ENCODE measurements around the gene CERCAM.
A peak's percentile ranks its signal among the peaks of the same experiment; 100 is the strongest.

The CERCAM gene, protein sequence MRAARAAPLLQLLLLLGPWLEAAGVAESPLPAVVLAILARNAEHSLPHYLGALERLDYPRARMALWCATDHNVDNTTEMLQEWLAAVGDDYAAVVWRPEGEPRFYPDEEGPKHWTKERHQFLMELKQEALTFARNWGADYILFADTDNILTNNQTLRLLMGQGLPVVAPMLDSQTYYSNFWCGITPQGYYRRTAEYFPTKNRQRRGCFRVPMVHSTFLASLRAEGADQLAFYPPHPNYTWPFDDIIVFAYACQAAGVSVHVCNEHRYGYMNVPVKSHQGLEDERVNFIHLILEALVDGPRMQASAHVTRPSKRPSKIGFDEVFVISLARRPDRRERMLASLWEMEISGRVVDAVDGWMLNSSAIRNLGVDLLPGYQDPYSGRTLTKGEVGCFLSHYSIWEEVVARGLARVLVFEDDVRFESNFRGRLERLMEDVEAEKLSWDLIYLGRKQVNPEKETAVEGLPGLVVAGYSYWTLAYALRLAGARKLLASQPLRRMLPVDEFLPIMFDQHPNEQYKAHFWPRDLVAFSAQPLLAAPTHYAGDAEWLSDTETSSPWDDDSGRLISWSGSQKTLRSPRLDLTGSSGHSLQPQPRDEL

DNA sequence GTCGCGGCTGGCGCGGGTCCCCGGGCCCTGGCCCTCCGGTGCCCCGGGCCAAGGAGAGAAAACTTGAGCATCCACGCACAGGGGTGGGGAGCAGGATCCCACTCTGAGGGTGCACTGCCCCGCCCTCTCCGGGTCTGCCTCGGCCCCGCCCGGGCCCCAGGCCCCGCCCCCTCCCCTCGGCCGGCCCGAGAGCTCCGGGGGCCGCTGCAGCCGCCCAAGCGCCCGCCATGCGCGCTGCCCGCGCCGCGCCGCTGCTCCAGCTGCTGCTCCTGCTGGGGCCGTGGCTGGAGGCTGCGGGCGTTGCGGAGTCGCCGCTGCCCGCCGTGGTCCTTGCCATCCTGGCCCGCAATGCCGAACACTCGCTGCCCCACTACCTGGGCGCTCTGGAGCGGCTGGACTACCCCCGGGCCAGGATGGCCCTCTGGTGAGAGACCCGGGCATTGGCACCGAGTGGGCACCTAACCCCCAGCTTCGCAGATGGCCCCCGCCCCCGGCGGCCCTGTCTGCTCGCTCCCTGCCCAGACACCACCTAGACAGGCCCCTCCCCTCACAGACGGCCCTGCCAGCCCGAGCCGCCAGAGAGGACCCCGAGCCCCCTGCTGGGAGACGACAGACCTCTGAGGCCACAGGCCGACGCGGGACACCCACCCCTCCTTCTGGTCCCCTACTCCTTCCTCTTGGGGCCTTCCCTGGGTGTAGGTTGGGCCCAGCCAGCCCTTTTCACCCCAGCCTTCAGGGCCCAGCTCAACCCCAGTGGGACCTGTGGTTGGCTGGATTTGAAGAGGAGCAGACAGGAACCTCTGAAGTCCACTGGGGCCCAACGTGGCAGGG is at the start of gene CERCAM:
CERCAM (plus strand) TSS at position 207 of the 831 bp plus-strand sequence; CDS start at position 228, 21 bp downstream.
- DNase-seq = no peak

DNA sequence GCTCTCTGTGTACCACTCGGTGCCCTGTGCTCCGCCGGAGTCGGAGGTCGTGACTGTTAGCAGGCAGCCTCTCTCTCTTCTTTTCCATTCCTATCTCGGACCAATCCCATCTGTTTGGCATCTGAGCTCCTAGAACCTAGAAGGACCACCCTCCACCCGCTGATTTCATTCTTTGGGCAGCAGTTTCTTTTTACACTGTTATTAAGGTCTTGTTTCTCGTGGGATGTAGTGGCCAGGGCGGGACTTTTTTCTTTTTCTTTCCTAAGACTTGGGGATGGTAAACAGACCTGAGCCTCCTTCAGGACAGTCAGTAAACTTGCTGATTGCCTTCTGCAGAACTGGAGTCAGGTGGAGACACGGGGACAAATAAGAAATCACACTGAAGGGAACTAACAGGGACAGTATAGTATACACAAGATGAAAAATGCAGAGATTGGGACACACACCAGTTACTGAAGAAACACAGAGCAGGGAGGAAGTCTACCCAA is 49.0 kb upstream of the CERCAM start:
- no peak for DNase-seq

DNA sequence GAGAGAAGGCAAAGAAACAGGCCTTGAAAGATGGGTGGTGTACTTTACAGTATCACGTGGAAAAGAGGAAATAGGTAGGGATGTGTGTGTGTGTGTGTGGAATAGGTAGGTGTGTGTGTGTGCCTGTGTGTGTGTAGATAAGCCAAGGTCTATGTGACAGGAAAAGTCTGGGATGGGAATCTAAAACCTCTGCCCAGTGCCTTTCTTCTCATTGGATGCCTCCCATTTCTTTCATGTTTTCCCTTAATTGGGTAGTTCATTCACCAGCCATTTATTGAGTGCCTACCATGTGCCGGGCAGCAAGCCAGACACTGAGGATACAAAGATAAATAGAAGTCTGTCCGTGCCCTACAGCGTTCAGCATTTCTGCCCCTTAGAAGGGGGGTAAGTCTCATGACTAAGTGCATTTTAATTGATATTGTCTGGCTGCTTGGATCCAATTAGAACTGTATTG is 48.4 kb upstream of the CERCAM start:
- peak; percentile 5 for DNase-seq

DNA sequence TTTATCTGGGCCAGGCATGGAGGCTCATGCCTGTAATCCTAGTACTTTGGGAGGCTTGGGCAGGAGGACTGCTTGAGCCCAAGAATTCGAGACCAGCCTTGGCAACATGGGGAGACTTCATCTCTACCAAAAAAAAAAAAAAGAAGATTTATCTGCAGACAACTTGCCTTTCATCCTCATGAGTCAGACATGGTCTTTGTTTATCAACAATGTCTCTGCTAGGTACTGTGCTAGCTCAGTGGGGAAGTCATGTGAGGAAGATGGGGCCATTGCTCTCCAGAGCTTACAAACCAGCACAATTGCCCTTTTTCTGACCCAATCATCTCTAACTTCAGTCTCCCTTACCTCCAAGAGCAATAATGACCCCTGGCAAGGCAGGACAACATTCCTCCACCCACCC is 47.9 kb upstream of the CERCAM start:
- no peak for DNase-seq

DNA sequence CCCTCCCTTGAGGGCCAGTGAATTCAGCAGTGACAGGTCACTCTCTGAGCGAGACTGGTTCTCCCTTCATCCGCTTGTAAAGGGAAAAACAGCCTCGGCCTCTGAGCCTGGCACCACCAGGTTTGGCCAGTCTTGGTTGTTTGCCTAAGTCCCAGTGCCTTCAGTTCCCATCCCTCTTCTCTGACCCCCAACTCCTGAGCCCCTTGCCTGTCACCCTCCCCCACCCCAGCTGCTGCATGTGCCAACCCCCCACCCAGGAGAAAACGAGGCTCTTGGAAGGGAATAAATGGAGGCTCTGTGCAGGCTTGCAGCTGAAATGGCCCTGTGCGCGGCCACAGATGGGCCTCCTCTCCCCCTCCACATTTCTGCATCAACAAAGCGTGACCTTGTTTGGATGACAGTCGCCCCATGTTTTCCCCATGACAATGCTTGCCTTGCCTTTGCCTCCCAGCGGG is 46.4 kb upstream of the CERCAM start:
- no peak for DNase-seq

DNA sequence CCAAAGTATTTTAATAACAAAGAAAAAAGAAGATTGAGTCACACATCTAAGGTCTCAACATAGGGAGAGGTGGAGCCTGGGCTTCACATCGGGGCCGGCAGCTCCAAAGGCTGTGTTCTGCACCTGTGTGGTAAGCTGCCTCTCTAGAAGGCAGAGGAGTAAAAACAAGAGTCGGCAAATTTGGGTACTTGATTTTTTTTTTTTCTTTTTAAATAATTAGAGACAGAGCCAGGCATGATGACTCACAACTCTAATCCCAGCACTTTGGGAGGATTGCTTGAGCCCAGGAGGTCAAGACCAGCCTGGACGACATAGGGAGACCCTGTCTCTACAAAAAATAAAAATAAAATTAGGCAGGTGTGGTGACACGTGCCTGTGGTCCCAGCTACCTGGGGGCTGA is 44.8 kb upstream of the CERCAM start:
- no peak for DNase-seq

DNA sequence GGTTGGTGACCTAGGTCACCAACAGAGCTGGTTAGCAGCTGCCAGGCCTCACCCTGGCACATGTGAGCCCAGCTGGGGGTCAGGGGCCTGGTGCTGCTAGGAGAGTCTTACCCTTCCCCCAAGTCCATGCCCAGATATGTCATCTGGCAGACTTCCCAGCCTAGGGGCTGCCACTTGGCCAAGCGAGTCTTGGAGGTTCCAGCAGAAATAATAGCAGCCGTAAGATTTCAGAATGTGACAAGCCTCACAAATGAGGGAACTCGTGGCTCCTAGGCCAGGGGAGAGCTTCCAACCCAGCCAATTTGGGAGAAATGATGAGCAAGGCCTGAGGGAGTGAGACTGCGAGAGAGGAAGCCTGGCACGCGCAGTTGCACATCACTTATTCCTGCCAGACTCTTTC is 38.4 kb upstream of the CERCAM start:
- DNase-seq = no peak

DNA sequence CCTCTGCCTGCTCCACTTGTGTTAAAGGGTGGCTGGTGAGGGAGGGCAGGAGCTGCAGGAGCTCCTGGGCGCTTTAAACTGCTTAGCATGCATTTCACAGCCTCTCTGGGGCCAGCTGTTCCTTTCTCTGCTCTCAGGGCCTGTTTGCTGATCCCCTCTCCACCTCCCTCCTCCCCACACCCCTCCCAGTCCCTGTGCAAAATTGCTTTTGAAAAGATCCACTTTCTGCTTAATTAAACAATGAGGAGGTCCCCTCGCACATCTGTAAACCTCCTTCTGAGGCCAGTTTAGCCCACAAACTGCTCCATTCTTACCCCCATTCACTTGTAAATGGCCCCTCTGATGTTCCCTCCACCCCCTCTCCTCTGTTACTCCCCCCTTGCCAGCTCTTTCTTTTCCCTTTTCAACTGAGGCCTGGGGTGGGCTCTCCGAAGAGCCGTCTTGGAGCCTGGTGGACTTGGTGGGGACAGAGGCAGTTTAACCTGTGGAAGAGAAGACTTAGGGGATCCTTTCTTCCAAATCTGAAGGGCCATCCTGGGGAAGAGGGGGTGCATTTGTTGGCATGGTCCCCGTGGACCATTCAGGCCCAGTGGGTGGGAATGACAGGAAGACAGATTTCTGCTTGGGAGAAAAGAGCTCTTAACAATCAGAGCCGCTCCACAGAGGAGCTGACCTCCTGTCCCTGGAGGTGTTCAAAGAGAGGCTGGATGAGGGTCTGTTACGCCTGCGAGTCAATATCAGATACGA is 37.5 kb upstream of the CERCAM start:
- no peak for DNase-seq

DNA sequence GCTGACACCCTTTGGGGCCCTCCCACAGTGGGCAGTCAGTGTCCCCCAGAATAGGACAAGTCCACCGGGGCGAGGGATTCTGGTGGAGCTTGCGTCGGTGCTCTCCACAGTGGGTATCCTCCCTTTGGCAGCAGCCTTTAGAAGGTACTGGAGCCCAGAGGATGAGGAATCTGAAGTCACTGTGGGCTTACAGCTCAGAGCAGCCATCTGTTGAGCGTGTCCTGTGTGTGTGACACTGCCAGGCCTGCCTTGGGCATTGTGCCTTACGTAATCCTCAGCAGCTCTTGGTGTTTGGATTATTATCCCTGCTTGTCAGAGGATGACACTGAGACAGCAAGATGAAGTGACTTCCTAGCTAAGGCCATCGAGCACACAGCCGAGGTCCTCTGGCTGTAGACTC is 36.9 kb upstream of the CERCAM start:
- DNase-seq = no peak

DNA sequence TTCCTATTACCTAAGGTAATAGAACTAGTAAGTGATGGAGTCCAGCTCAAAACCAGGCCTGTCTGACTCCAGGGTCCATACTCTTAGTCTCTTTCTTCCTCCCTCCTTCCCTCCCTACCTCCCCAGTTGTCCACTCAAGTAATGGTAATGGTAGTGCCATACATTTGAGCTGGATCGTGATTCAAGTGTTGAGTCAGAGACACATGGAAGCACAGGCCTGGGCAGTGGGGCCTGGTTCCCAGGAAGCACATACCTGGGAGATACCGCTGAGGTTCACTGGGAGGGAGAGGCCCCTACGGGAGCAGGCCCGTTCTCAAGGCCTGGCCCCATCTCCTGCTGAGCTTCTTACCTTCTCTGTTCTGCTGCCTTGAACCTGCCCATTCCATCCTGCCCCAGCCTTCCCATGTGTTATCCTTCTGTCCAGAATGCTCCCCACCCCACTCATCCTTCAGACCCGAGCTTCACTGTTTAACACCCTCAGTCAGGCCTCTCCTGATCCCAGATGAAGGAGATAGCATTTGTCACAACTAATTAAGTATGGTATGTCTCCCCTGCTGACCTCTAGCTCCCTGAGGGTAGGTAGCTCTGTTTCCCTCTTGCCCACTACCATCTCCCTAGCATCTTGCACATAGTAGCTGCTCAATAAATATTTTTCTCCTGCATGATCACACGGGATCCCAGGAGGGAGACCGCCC is 35.7 kb upstream of the CERCAM start:
- no peak for DNase-seq

DNA sequence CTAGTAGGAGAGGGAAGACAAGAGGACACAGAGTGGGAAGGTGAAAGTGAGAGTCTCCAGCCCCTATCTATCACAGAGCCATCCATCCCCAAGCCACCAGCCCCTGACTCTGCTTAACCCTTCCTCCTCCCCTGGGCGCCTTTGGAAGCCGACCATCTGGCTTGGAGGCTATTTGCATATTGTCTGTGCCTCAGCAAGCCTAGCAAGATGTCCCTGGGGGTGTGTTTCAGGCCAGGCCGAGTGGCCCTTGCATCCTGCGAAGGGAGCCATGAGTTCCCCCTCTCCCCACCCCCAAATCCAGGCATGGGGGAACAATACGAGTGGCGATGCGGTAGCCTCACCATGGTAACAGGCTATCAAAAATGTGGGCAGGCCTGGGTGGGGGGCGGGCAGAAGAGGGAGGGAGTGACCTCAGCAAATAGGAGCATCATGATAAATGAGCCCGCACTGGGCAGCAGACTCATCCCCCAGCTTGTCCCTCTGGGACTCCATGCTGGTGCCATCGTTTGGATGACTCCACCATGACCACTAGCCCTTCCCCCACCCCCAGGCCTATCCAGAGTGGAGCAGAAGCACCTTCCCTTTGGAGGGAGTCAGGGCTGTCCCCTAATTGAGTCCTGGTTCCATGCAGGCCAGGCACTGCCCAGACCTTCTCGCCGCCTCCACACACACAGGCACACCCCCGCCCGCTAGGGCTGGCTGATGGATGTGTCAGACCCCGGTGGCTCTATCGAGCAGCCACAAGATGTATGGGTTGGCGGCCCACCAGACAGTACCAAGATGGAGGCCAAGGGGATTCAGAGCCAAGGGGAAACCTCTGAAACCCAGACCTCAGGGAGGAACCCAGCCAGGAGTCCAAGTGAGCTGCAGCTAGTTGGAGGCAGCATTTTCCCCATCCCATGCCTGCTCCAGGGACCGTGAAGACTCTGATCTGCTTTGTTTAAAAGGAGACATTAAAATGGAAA is 34.9 kb upstream of the CERCAM start:
- DNase-seq = no peak

DNA sequence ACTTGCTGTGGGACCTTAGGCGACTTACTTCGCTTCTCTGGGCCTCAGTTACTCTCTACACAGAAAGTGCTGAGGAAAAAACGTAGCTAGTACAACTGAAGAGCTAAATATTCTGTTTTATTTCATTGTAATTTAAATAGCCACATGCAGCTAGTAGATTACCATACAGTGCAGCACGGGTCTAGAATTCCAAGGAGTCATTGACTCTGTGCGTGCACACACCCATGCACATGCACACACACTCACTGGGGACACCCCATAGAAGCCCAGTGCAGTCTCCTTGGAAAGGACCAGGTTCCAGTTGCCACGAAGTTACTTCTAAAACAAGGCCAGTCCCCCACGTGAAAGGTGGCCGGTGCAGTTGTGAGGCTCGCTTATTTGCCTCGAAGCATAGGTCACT is 32.5 kb upstream of the CERCAM start:
- DNase-seq = no peak

DNA sequence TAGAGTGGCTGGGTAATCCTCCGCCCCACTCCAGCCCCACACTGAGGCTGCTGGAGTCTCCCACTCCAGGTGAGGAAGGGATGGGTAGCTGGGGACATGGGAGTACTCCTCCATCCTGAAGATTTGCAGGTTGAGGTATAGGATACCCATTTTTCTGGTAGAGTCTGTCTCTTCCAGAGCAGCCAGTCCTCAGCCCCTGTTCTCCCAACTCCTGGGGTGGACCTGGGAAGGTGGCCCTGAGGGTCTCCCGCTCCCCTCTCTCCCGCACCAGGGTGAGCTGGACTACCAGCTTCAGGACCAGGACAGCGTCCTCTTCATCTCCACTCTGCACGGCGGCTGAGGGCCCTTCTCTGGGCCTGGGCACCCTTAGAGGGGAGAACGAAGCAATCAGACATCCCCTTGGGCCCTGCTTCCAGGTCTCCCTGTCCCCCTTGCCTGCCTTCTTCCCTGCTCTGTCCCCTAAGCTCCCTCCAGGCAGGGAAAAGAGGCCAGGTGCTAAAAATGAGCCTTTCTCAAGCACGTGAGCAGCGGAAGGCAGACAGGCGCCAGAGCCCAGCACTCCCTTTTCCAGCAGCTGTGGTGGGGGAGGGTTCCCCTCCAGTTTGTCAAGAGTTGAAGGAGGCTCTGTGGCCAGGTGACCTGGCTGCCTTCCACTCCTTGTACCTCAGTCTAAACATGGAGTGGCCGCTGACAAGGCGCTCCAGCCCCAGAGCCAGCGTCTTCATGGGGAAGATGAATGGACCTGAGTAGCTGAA is 31.1 kb upstream of the CERCAM start:
- DNase-seq = peak; percentile 70

DNA sequence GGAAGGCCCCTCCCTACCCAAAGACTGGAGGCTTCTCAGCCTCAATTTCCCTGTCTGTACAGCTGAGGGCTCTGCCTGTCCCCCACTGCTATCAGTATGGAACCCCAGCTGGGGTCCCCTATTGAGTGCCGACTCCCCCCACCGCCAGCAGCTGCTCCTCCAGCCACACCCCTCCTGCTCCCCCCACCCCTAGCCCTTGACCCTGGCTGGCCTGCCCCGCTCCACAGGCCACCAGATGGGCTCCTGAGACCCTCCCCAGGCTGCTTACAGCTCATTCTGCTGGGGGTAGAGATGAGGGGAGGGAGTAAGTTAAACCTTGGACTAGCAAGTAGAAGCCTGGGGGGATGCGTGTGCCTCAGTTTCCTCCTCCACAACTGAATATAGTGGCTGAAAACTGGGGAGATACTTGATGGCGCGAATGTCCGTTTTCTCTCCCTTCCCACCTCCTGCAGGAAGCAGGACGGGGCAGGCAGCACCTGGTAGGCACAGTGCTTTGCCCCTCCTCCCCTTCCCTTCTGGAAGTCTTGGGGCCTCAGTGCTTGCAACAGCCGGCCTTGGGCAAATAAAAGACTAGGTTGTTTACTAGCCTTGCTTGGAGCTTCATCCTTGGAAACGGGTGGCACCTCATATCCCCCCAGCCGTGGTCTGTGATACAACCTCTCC is 30.4 kb upstream of the CERCAM start:
- no peak for DNase-seq

DNA sequence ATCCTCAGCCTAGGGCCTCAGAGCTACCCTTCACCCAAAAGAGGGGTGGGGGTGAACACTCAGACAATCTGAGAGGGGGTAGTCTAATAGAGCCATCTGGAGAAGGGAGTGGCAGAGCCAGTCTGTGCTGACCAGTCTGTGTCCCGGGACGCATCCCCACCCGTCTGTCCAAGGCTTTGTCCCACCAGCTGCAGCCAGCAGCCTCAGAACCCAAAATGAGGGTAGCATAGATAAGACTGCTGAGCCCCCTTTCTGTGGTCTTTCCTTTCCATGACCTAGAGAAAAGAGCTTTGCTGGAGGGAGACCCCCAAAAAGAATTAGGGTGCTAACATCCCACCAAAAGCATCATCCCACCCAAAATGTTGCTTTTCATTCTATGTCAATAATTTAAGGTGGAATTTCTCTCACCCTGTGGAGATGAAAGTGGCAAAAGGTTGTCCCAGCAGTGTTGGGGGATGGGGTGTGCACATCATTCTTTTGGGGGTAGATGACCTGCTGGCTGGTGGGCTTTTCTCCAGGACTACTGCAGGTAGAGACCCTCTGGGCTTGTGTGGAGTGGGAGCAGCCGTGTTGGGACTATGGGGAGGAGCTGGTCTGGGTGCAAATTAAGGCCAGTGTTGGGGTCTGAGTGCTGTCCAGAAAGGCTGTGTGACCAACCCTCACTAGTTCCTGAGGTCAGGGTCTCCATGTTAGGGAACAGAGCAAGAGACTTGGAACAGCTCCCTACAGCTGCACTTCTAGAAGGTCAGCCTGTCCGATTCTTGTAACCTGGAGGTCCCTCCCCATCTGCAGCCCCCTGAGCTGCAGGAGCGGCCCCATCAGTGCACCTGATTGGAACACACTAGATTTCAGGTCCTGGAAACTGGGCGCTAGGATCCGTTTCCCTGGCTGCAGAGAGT is 29.6 kb upstream of the CERCAM start:
- no peak for DNase-seq

DNA sequence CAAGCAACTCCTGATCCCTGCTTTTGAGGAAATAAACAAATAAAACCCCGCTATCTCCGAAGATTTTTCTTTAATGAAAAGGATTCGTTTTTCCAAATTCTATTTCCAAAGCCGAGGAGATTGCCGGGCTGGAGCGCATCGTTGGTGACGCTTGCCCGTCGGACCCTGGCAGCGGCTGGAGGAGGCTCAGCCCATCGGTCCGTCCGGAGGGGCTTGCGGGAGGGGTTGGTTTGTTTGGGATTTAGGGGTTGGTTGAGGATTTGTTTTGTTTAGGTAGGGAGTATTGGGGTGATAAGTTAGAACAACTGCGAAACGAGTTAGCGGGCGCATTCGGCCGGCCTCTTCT is 28.7 kb upstream of the CERCAM start:
- DNase-seq = no peak

DNA sequence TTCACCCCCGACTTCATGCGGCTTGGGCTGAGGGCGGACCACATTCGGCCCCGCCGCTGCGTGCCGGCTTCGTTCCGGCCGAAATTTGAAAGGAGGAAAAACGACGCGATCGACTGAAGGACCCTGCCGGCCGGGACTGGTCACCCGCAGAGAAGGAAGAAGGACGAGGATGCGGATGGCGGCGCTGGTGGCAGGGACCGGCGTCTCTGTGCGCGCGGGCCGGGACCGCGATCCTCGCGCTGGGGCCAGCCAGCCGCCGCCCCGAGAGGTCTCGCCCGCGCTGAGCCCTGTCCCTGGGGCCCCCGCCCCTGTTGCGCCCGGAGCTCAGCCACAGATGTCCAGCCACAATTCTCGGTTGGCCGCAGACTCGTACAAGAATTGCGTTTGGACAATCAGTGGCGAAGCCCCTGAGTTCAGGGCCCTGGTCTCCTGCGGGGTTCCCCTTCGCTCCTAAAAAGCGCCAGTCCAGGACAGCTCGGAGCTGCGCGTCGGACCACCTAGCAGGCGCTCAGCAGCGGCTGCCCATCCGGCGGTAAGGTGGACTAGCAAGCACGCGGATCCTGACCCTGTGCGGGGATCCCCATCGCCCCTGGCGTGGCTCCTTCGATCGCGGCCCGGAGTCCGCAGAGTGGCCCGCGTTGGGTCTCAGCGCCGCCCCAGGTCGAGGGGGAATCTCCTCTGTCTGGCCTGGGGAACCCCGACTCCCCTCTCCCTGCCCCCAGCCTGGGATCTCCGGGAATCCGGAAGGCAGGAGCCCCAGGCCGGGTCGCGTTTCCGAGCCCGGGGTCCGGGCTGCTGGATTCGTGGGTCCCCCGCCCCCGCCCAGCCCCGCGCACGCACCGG is 28.1 kb upstream of the CERCAM start:
- DNase-seq = no peak

All from NCI-H2029 (cell line).